Measurements from ENCODE around the gene KRT81. TPM values are rescaled to one million over a fixed set of nuclear protein-coding genes. Genes with fewer than 3 reads are reported as not detected.

Gene KRT81
- total RNA-seq, 4 donors from 2014 or later: not detected

GRCh38 chr12:52266514-52266913 lies 24.8 kb downstream of the KRT81 start:
- WGBS, 2 donors: 86 to 90% methylated on average over 2 of the region's 2 CpGs
- TF ChIP-seq POLR2A (IDR thresholded peaks at IDR 0.05): no peak
- TF ChIP-seq, protein P1, sequence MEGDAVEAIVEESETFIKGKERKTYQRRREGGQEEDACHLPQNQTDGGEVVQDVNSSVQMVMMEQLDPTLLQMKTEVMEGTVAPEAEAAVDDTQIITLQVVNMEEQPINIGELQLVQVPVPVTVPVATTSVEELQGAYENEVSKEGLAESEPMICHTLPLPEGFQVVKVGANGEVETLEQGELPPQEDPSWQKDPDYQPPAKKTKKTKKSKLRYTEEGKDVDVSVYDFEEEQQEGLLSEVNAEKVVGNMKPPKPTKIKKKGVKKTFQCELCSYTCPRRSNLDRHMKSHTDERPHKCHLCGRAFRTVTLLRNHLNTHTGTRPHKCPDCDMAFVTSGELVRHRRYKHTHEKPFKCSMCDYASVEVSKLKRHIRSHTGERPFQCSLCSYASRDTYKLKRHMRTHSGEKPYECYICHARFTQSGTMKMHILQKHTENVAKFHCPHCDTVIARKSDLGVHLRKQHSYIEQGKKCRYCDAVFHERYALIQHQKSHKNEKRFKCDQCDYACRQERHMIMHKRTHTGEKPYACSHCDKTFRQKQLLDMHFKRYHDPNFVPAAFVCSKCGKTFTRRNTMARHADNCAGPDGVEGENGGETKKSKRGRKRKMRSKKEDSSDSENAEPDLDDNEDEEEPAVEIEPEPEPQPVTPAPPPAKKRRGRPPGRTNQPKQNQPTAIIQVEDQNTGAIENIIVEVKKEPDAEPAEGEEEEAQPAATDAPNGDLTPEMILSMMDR (IDR thresholded peaks at IDR 0.05): no peak
- TF ChIP-seq EP300 (IDR thresholded peaks at IDR 0.05): no peak
- Histone ChIP-seq H3K4me1 (no peaks in the 10 kb centered on the region), H3K27ac (no peak overlapping the region), H3K4me3 (no peak overlapping the region), H3K9me3 (no peaks in the 10 kb centered on the region), H3K36me3 (no peaks in the 10 kb centered on the region), H3K27me3 (peaks cover 0 to 5% of the 10 kb centered on the region in 2 donors)
- no peak for DNase-seq (ENCODE audit: low spot score in 2 of 2)

DNA sequence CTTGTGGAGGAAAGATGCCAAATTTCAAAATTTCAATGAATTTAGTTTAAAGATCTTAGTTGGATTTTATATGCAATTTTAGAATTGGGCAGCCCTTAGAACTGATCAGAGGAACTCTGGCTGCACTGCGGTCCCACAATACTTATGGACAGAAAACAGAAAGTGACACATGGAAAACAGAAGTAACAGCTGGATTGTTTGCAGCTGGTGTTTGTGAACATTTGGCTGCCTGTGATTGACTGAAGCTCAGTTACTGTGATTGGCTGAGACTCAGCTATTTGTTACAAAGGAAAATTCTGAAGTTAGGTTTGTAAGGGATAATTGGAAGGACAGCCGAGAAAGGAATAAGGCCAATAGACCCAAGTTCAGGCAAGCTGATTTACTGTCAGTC lies 26.9 kb downstream of the KRT81 start:
- 57 to 67% methylated on average over 2 of the region's 2 CpGs for WGBS, 2 donors
- Histone ChIP-seq H3K27ac (no peak overlapping the region), H3K27me3 (peaks cover 0 to 19% of the 10 kb centered on the region in 2 donors), H3K9me3 (no peaks in the 10 kb centered on the region), H3K36me3 (no peaks in the 10 kb centered on the region), H3K4me3 (no peak overlapping the region), H3K4me1 (peaks cover 0 to 3% (median 0%) of the 10 kb centered on the region in 4 donors)
- TF ChIP-seq, protein P1 (IDR thresholded peaks at IDR 0.05): no peak
- TF ChIP-seq POLR2A (IDR thresholded peaks at IDR 0.05) (no peak), EP300 (IDR thresholded peaks at IDR 0.05) (no peak)
- DNase-seq (ENCODE audit: low spot score in 2 of 2): no peak

- H3K4me3 ChIP-seq: no peak overlapping the region
- 91 to 96% methylated on average over 6 to 7 of the region's 7 CpGs for WGBS, 2 donors
- DNase-seq (ENCODE audit: low spot score in 2 of 2): no peak
- TF ChIP-seq, protein P1 (IDR thresholded peaks at IDR 0.05): no peak
- TF ChIP-seq POLR2A (IDR thresholded peaks at IDR 0.05) (no peak), EP300 (IDR thresholded peaks at IDR 0.05) (no peak)
- no peaks in the 10 kb centered on the region for H3K36me3 ChIP-seq
- peaks cover 0 to 3% (median 0%) of the 10 kb centered on the region in 4 donors for H3K4me1 ChIP-seq
- H3K9me3 ChIP-seq: no peaks in the 10 kb centered on the region
- peaks cover 0 to 24% of the 10 kb centered on the region in 2 donors for H3K27me3 ChIP-seq
- no peak overlapping the region for H3K27ac ChIP-seq
Measured at GRCh38 chr12:52263761-52264434, 27.4 kb downstream of the KRT81 start.

DNA sequence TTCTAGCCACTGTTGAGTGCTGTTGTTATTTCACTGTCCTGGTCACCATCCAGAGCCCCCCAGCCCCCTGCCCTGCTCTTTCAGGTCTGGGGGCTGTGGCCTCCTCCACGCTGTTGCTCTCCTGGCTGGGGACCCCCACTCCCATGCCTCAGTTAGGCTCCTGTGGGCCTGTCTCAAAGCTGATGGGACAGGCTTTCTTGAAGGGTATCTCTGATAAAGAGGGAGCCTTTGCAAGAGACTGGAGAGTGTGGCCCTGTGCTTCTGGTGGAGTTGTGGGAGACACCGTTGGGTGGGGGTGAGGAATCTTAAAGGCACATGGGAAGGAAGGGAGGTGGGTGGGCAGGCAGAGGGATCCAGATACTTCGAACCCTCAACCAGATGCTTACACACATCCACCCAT lies 29.0 kb downstream of the KRT81 start:
- DNase-seq (ENCODE audit: low spot score in 2 of 2): no peak
- Histone ChIP-seq H3K9me3 (no peaks in the 10 kb centered on the region), H3K27me3 (peaks cover 0 to 40% of the 10 kb centered on the region in 2 donors), H3K4me1 (peaks cover 0 to 12% (median 4%) of the 10 kb centered on the region in 4 donors), H3K36me3 (no peaks in the 10 kb centered on the region), H3K27ac (no peak overlapping the region), H3K4me3 (no peak overlapping the region)
- TF ChIP-seq, protein P1 (IDR thresholded peaks at IDR 0.05): no peak
- TF ChIP-seq POLR2A (IDR thresholded peaks at IDR 0.05): no peak
- no peak for TF ChIP-seq EP300 (IDR thresholded peaks at IDR 0.05)
- 94 to 97% methylated on average over 3 of the region's 3 CpGs for WGBS, 2 donors

- no peak overlapping the region for H3K27ac ChIP-seq
- no peaks in the 10 kb centered on the region for H3K9me3 ChIP-seq
- WGBS, 2 donors: 87 to 89% methylated on average over 1 of the region's 1 CpG
- no peak for DNase-seq (ENCODE audit: low spot score in 2 of 2)
- peaks cover 0 to 52% of the 10 kb centered on the region in 2 donors for H3K27me3 ChIP-seq
- H3K4me1 ChIP-seq: peaks cover 0 to 12% (median 4%) of the 10 kb centered on the region in 4 donors
- TF ChIP-seq, protein P1 (IDR thresholded peaks at IDR 0.05): no peak
- TF ChIP-seq EP300 (IDR thresholded peaks at IDR 0.05): no peak
- TF ChIP-seq POLR2A (IDR thresholded peaks at IDR 0.05): no peak
- H3K4me3 ChIP-seq: no peak overlapping the region
- H3K36me3 ChIP-seq: no peaks in the 10 kb centered on the region
Measured at GRCh38 chr12:52261208-52261484, 30.2 kb downstream of the KRT81 start.
